GM21447 (cell line): ENCODE results near the gene ELANE.

Experiments
- ATAC-seq: cut with Tn5 transposase; IDR thresholded peaks from one replicate; pipeline ENCODE4 v1.9.1; 2021; ENCODE audit not compliant: unreplicated experiment

The ELANE gene

GRCh38 chr19:861141-861755 is 9.1 kb downstream of the ELANE start:
- no peak for ATAC-seq

GRCh38 chr19:861756-862580 is 9.9 kb downstream of the ELANE start:
- no peak for ATAC-seq

GRCh38 chr19:862581-863314 is 10.6 kb downstream of the ELANE start:
- ATAC-seq = no peak

DNA sequence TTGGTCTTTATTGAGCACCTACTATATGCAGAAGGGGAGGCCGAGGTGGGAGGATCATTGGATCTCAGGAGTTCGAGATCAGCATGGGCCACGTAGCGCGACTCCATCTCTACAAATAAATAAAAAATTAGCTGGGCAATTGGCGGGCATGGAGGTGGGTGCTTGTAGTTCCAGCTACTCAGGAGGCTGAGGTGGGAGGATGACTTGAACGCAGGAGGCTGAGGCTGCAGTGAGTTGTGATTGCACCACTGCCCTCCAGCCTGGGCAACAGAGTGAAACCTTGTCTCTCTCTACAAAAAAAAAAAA is 11.2 kb downstream of the ELANE start:
- no peak for ATAC-seq

- ATAC-seq = no peak
Measured at GRCh38 chr19:866769-867300, 14.7 kb downstream of the ELANE start.

DNA sequence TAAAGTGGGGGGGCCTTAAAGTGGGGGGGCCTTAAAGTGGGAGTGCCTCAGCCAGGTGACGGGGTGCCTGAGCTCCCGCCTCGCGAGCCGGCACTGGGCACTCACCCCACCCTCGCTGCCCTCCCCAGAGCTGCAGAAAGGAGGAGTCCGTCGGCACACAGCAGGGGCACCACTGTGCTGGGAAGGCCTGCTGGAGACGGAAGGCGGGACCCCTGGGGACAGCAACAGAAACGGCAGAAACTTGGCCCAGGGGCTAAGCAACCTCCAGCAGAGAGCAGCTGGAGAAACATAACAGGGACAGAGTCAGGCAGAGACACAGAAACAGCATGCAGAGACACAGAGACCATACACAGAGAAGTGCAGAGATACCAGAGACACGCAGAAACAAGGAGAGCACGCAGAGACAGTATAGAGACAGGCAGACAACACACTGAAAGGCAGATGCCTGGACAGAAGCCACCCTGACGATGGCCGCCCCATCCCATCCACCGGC is 15.2 kb downstream of the ELANE start:
- no peak for ATAC-seq

GRCh38 chr19:867855-868457 is 15.9 kb downstream of the ELANE start:
- ATAC-seq = no peak

DNA sequence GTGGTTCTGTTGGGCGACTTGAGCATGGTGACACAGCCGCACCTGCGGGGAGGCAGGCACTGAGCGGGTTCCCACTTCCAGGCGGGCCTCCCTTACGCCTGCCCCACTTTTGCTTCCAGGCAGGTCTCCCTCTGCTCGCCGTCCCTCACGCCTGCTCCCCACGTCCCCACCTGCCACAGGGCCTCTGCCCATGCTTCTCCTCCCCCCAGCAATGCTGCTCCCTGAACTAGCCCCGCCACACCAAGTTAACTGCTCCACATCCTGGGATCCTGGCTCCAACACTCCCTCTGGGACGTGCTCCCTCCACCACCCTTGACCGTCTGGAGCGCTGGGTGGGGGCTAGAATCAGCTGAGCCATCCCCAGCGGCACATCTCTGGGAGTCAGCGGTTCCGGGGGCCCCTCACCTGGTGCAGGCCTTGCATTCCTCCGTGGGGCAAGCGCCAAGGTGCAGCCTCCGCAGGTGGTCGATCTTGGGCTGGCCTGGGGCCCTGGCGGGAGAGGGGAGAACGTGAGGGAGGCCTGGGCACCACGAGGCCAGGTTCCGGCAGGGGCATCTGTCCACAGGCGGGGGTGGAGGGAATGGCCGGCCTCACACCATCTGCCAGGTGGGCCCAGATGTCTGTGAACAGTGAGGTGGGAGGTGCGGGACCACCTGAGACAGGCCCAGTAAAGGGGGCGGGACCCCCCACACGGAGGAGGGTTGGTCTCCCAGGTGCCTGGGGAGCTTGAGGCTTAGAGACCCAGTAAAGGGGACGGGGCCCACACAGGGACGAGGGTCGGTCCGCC is 16.5 kb downstream of the ELANE start:
- no peak for ATAC-seq

GRCh38 chr19:869245-870177 is 17.4 kb downstream of the ELANE start:
- no peak for ATAC-seq

DNA sequence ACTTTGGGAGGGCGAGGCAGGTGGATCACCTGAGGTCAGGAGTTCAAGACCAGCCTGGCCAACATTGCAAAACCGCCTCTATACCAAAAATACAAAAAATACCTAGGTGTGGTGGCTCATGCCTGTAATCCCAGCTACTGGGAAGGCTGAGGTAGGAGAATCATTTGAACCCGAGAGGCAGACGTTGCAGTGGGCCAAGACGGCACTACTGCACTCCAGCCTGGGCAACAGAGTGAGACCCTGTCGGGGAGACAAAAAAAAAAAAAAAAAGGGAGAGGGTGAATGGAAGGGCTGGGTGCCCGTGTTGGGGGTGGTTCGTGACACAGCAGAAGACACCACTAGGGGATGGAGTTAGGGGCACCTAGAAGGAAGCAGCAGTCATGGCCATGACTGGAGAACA is 18.2 kb downstream of the ELANE start:
- ATAC-seq = no peak

- ATAC-seq = no peak
Measured at GRCh38 chr19:870963-871401, 18.9 kb downstream of the ELANE start.

GRCh38 chr19:871446-872265 is 19.6 kb downstream of the ELANE start:
- no peak for ATAC-seq

DNA sequence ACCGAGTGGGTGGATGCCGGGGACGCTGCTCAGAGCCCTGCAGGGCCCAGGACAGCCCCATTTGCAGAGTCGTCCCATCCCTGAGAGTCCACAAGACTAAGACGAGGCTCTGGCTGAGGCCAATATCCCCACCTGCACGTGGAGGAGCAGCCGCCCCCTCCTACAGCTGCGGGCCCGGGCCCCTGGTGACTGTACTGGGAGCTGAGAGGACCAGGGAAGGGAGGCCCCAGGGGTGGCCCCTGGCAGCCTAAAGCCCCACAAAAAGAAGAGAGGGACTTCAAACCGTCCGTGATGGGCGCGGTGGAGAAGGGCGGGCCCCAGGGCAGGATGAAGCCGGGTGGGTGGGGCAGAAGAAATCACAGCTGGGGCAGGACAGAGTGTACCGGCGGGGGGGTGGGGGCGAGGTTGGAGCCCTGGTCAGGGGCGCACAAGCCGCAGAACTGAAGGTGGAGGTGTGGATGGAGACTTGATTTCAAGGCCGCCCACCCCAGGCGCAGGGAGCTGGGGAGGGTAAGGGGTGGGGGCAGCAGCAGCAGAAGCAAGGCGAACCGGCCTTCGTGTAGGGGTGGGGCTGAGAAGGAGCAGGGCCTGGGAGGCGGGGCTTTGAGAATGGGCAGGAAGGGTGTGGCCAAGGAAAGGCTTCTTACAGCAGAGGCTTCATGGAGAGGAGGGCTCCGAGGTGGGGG is 20.3 kb downstream of the ELANE start:
- ATAC-seq = peak; percentile 68

GRCh38 chr19:873084-873483 is 21.0 kb downstream of the ELANE start:
- ATAC-seq = no peak

GRCh38 chr19:873561-874041 is 21.5 kb downstream of the ELANE start:
- ATAC-seq = no peak

DNA sequence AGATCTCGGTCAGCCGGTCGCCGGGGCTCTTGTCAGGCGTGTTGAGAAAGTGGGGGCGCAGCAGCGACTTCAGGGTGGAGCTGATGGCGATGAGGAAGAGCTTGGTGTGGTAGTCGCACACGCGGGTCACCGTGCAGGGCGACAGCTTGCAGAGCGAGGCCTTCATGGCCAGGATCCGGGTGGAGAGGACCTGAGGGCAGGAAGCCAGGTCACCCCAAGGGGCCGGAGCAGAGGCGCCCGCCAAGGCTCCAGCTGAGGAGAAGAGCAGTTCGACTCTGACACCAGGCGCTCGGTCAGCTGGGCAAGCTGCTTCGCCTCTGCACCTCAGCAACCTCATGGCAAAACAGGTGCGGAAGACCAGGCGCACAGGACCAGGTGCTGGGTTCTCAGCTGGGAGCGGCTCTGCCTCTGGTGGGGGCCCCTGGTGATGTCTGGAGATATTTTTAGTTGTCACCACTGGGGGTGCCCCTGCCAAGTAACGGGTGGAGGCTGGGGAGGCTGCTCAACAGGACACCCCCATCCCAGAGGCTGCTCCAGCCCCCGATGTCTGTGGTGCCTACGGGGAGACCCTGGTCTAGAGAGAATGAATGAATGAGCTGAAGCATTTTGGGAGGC is 23.3 kb downstream of the ELANE start:
- no peak for ATAC-seq

GRCh38 chr19:876089-876488 is 24.0 kb downstream of the ELANE start:
- ATAC-seq = no peak
